HCT116 (cell line): ENCODE measurements around the gene U2AF2. TPM values are rescaled to one million over a fixed set of nuclear protein-coding genes. Genes with fewer than 3 reads are reported as not detected.

ENCODE experiments used
- ATAC-seq: fragments of 200-7000 bp; cut with Tn5 transposase; 2 replicates; pipeline ENCODE4 v1.9.1; 2020; ENCODE audit warnings: mild to moderate bottlenecking, moderate library complexity
- BruUV-seq: library from RNA; stranded (reverse); fragments of 400-500 nt; replicated peaks from 2 replicates; lab custom pipeline; 2021; lab: Mats Ljungman, UMichigan
- CTCF ChIA-PET: fragments of 300-600 bp; sonication (Branson Sonifier 250); formaldehyde crosslinking; loops from one replicate; lab custom pipeline; 2021; ENCODE audit warnings: antibody characterized with exemption; lab: Charles Lee
- POLR2A ChIA-PET: fragments of 300-600, 350-600 bp; sonication (Branson Sonifier 250); formaldehyde crosslinking; loops from one replicate; lab custom pipeline; 2021; ENCODE audit warnings: antibody characterized with exemption; lab: Charles Lee
- RAD21 ChIA-PET, 2 experiments: fragments of 300-600 bp; sonication (Branson Sonifier 250); formaldehyde crosslinking; loops; one replicate each; lab custom pipeline; 2023; ENCODE audit warnings: low total read pairs in 2 of 2; ENCODE audit not compliant: uncharacterized antibody in 2 of 2, unreplicated experiment in 2 of 2, low non-redundant PET in 1 of 2; lab: Charles Lee
- DNase-seq: peaks from one replicate; pipeline ENCODE4 v3.0.0-alpha.2; 2010; ENCODE audit warnings: low read depth, low spot score
- H2AFZ ChIP-seq: fragments of 200-600 bp; shearing (Covaris generic), sonication (generic); 2 replicates; pipeline ENCODE4 v1.6.1; 2017; ENCODE audit warnings: low read depth, mixed run types, mixed read lengths, antibody characterized with exemption, low read length; ENCODE audit not compliant: poor library complexity, severe bottlenecking
- H3K27ac ChIP-seq: 2 replicates; pipeline ENCODE4 v1.5.1; 2012; ENCODE audit warnings: low read depth, low read length
- H3K27me3 ChIP-seq: fragments of 200-600 bp; sonication (generic); 2 replicates; pipeline ENCODE4 v1.6.1; 2016; ENCODE audit warnings: mixed run types, low read length, mixed read lengths; ENCODE audit not compliant: insufficient read depth
- H3K36me3 ChIP-seq, 2 experiments: fragments of 200-500 bp in 1 of 2; fragments of 200-600 bp in 1 of 2; sonication (Bioruptor generic) in 1 of 2; sonication (generic) in 1 of 2; 2 replicates each; pipeline versions ENCODE4 v1.5.1 to v1.6.1; 2014 to 2016; ENCODE audit warnings: low read length in 2 of 2, inconsistent platforms in 1 of 2, mixed read lengths in 1 of 2, mixed run types in 1 of 2; ENCODE audit not compliant: insufficient read depth in 2 of 2, control insufficient read depth in 1 of 2
- H3K4me1 ChIP-seq, 2 experiments: fragments of 200-600 bp in 1 of 2; sonication (generic) in 1 of 2; 2 replicates each; pipeline versions ENCODE4 v1.5.1 to v1.6.1; 2012 to 2017; ENCODE audit warnings: low read length in 2 of 2, inconsistent platforms in 1 of 2, mild to moderate bottlenecking in 1 of 2, mixed read lengths in 1 of 2, mixed run types in 1 of 2, moderate library complexity in 1 of 2; ENCODE audit not compliant: insufficient read depth in 2 of 2, control insufficient read depth in 1 of 2
- H3K4me2 ChIP-seq: fragments of 200-600 bp; sonication (generic); 2 replicates; pipeline ENCODE4 v1.6.1; 2017; ENCODE audit warnings: mixed run types, low read length, mixed read lengths
- H3K4me3 ChIP-seq, 2 experiments: fragments of 200-600 bp in 1 of 2; sonication (generic) in 1 of 2; replicated peaks in 1 of 2; 2 replicates each; pipeline ENCODE4 v1.5.1; 2011 to 2016; ENCODE audit warnings: low read length in 2 of 2, control low read depth in 1 of 2, low read depth in 1 of 2, mild to moderate bottlenecking in 1 of 2, mixed read lengths in 1 of 2, mixed run types in 1 of 2
- H3K79me2 ChIP-seq: fragments of 200-600 bp; sonication (generic); 2 replicates; pipeline ENCODE4 v1.6.1; 2017; ENCODE audit warnings: mild to moderate bottlenecking, mixed run types, low read length, moderate library complexity, mixed read lengths; ENCODE audit not compliant: insufficient read depth
- H3K9ac ChIP-seq: fragments of 200-600 bp; sonication (generic); 2 replicates; pipeline ENCODE4 v1.6.1; 2016; ENCODE audit warnings: low read length, mixed read lengths
- H3K9me2 ChIP-seq: fragments of 200-600 bp; sonication (generic), shearing (Covaris generic); 2 replicates; pipeline ENCODE4 v1.6.1; 2017; ENCODE audit warnings: mixed run types, mild to moderate bottlenecking, moderate library complexity; ENCODE audit not compliant: insufficient read depth
- H3K9me3 ChIP-seq, 2 experiments: fragments of 200-500 bp in 1 of 2; fragments of 200-600 bp in 1 of 2; sonication (Bioruptor generic) in 1 of 2; sonication (generic) in 1 of 2; 2 replicates each; pipeline ENCODE4 v1.6.1; 2014 to 2017; ENCODE audit warnings: low read length in 2 of 2, mixed read lengths in 2 of 2, inconsistent platforms in 1 of 2, low read depth in 1 of 2, mild to moderate bottlenecking in 1 of 2, mixed run types in 1 of 2, moderate library complexity in 1 of 2; ENCODE audit not compliant: control insufficient read depth in 1 of 2, insufficient read depth in 1 of 2
- H4K20me1 ChIP-seq: fragments of 200-600 bp; sonication (generic), shearing (Covaris generic); 2 replicates; pipeline ENCODE4 v1.6.1; 2017; ENCODE audit warnings: mixed run types, mild to moderate bottlenecking, moderate library complexity; ENCODE audit not compliant: insufficient read depth
- CBX3 ChIP-seq: IDR thresholded peaks from 2 replicates; pipeline ENCODE4 v1.6.1; 2012; ENCODE audit warnings: low read depth
- CTCF ChIP-seq, 3 experiments: fragments of 200-600 bp in 1 of 3; sonication (generic) in 1 of 3; IDR thresholded peaks in 2 of 3; conservative IDR thresholded peaks in 1 of 3; 2 replicates each; pipeline ENCODE4 v1.5.1; 2012 to 2017; ENCODE audit warnings: low read depth in 2 of 3, low read length in 2 of 3, antibody characterized with exemption in 1 of 3, borderline replicate concordance in 1 of 3, control low read depth in 1 of 3, mild to moderate bottlenecking in 1 of 3, mixed read lengths in 1 of 3, mixed run types in 1 of 3, moderate library complexity in 1 of 3; ENCODE audit not compliant: insufficient read depth in 1 of 3
- ELF1 ChIP-seq: IDR thresholded peaks from 2 replicates; pipeline ENCODE4 v1.6.1; 2012; ENCODE audit warnings: low read depth, borderline replicate concordance
- JUND ChIP-seq: IDR thresholded peaks from 2 replicates; pipeline ENCODE4 v1.6.1; 2012
- SRF ChIP-seq: IDR thresholded peaks from 2 replicates; pipeline ENCODE4 v1.6.1; 2012; ENCODE audit warnings: low read depth
- ZFX ChIP-seq: fragments of 450-650 bp; IDR thresholded peaks from 2 replicates; pipeline ENCODE4 v1.6.1; 2017
- ZNF274 ChIP-seq: fragments of 200-500 bp; sonication (Bioruptor generic); IDR thresholded peaks from 2 replicates; pipeline ENCODE4 v1.6.1; 2014; ENCODE audit warnings: mild to moderate bottlenecking, low read depth, low read length, inconsistent platforms
- intact Hi-C: fragments of 100-400 bp; cut with micrococcal nuclease; formaldehyde crosslinking; loops from 2 replicates; pipeline ENCODE4 v1.10.0; 2022
- total RNA-seq: library from RNA; stranded (reverse); gene quantifications from one replicate; pipeline ENCODE4 v1.2.1, GENCODE V29; 2021; ENCODE audit not compliant: unreplicated experiment

The U2AF2 gene
- total RNA-seq, 1 experiment from 2014 or later = 259 TPM

GRCh38 chr19:55649268-55650125, 5.3 kb upstream of the U2AF2 start:
- H3K79me2 ChIP-seq = peaks cover 13% of the 10 kb centered on the region
- ChIA-PET POLR2A (no interaction called here), RAD21 (no interaction called here), CTCF (no interaction called here)
- BruUV-seq = no TSS peak
- no peaks in the 10 kb centered on the region for H3K27me3 ChIP-seq
- no peak overlapping the region for H2AFZ ChIP-seq
- H4K20me1 ChIP-seq = no peaks in the 10 kb centered on the region
- intact Hi-C loops = no loop called here
- DNase-seq (no peak), ATAC-seq (no peak)
- no peaks in the 10 kb centered on the region for H3K9me3 ChIP-seq
- no peak overlapping the region for H3K4me2 ChIP-seq
- H3K27ac ChIP-seq = no peak overlapping the region
- H3K36me3 ChIP-seq = peaks cover 10 to 11% of the 10 kb centered on the region in 2 experiments; a peak in 3 of 4 replicates
- no peak overlapping the region for H3K4me3 ChIP-seq
- no peaks in the 10 kb centered on the region for H3K9me2 ChIP-seq
- H3K9ac ChIP-seq = no peak overlapping the region
- TF ChIP-seq ZFX (no peak), JUND (no peak), CTCF (IDR thresholded peaks at IDR 0.05 in 2 of 3, conservative IDR thresholded peaks at IDR 0.05 in 1 of 3; ENCODE audit: borderline replicate concordance in 1 of 3, insufficient read depth in 1 of 3, low read depth in 2 of 3, low read length in 2 of 3) (no peak), CBX3 (no peak), ZNF274 (no peak), SRF (no peak), ELF1 (no peak)
- peaks cover 9 to 19% of the 10 kb centered on the region in 2 experiments; a peak in 3 of 4 replicates for H3K4me1 ChIP-seq
